Activated CD4-positive, alpha-beta T cell treated with anti-CD3 and anti-CD28 coated beads, Interleukin-2, amount 50 U/mL, for 24 hours (primary cell): ENCODE results near the gene ZSCAN5A.
A peak's percentile ranks its signal among the peaks of the same experiment; 100 is the strongest.
"Not testable (repeated sequence)": the region's sequence is repeated elsewhere in the genome, so short reads cannot be mapped to it uniquely, and the experiment has no call there.

Experiments
- DNase-seq, 2 donors: peaks; one replicate each; pipeline ENCODE4 v3.0.0-alpha.2; 2020; ENCODE audit warnings: low read depth in 1 of 2, low spot score in 1 of 2

The ZSCAN5A gene

GRCh38 chr19:56314381-56315076 is at the start of gene ZSCAN5A:
Gene ZSCAN5A (minus strand): TSS chr19:56314839. CDS start chr19:56225046, 89,793 bp downstream.
- peak; percentile 97 to 99 for DNase-seq

- DNase-seq: no peak
Measured at GRCh38 chr19:56360841-56361240, 46.2 kb upstream of the ZSCAN5A start.

- no peak for DNase-seq
Measured at GRCh38 chr19:56356944-56357343, 42.3 kb upstream of the ZSCAN5A start.

- DNase-seq: no peak
Measured at GRCh38 chr19:56355517-56355916, 40.9 kb upstream of the ZSCAN5A start.

GRCh38 chr19:56351208-56351607 is 36.6 kb upstream of the ZSCAN5A start:
- DNase-seq: no peak

- DNase-seq: peak in 1 of 2 donors; percentile 42
Measured at GRCh38 chr19:56350416-56351045, 35.9 kb upstream of the ZSCAN5A start.

GRCh38 chr19:56348289-56348877 is 33.7 kb upstream of the ZSCAN5A start:
- DNase-seq: no peak

GRCh38 chr19:56347163-56347778 is 32.6 kb upstream of the ZSCAN5A start:
- no peak for DNase-seq

GRCh38 chr19:56341948-56342347 is 27.3 kb upstream of the ZSCAN5A start:
- no peak for DNase-seq

- DNase-seq: not testable (repeated sequence)
Measured at GRCh38 chr19:56339031-56339430, 24.4 kb upstream of the ZSCAN5A start.

- not testable (repeated sequence) for DNase-seq
Measured at GRCh38 chr19:56337077-56337476, 22.4 kb upstream of the ZSCAN5A start.

GRCh38 chr19:56335371-56335770 is 20.7 kb upstream of the ZSCAN5A start:
- not testable (repeated sequence) for DNase-seq

GRCh38 chr19:56333506-56333905 is 18.9 kb upstream of the ZSCAN5A start:
- peak in 1 of 2 donors; percentile 30 for DNase-seq

GRCh38 chr19:56332695-56333094 is 18.1 kb upstream of the ZSCAN5A start:
- DNase-seq: no peak

- DNase-seq: no peak
Measured at GRCh38 chr19:56324436-56324835, 9.8 kb upstream of the ZSCAN5A start.

GRCh38 chr19:56321989-56322440 is 7.4 kb upstream of the ZSCAN5A start:
- no peak for DNase-seq

- no peak for DNase-seq
Measured at GRCh38 chr19:56321254-56321988, 6.8 kb upstream of the ZSCAN5A start.

GRCh38 chr19:56319991-56320390 is 5.4 kb upstream of the ZSCAN5A start:
- no peak for DNase-seq

- DNase-seq: no peak
Measured at GRCh38 chr19:56317749-56318148, 3.1 kb upstream of the ZSCAN5A start.

- DNase-seq: no peak
Measured at GRCh38 chr19:56316728-56317127, 2.1 kb upstream of the ZSCAN5A start.
